Measurements from ENCODE around the gene GMPS. TPM values are rescaled to one million over a fixed set of nuclear protein-coding genes. Genes with fewer than 3 reads are reported as not detected.
A peak's percentile ranks its signal among the peaks of the same experiment; 100 is the strongest.
"Not testable (repeated sequence)": the region's sequence is repeated elsewhere in the genome, so short reads cannot be mapped to it uniquely, and the experiment has no call there.

Gene GMPS
- total RNA-seq, 1 donor from 2014 or later, result 29.5 TPM

- FAIRE-seq (no peak), DNase-seq (ENCODE audit: low read depth) (no peak)
- H3K4me3 ChIP-seq (ENCODE audit: low read depth, low read length), result no peak overlapping the region
- H3K36me3 ChIP-seq (ENCODE audit: control insufficient read depth, insufficient read depth, low read length), result no peaks in the 10 kb centered on the region
- no peaks in the 10 kb centered on the region for H3K27me3 ChIP-seq (ENCODE audit: control insufficient read depth, insufficient read depth, low read length)
- TF ChIP-seq, protein P1, sequence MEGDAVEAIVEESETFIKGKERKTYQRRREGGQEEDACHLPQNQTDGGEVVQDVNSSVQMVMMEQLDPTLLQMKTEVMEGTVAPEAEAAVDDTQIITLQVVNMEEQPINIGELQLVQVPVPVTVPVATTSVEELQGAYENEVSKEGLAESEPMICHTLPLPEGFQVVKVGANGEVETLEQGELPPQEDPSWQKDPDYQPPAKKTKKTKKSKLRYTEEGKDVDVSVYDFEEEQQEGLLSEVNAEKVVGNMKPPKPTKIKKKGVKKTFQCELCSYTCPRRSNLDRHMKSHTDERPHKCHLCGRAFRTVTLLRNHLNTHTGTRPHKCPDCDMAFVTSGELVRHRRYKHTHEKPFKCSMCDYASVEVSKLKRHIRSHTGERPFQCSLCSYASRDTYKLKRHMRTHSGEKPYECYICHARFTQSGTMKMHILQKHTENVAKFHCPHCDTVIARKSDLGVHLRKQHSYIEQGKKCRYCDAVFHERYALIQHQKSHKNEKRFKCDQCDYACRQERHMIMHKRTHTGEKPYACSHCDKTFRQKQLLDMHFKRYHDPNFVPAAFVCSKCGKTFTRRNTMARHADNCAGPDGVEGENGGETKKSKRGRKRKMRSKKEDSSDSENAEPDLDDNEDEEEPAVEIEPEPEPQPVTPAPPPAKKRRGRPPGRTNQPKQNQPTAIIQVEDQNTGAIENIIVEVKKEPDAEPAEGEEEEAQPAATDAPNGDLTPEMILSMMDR (IDR thresholded peaks at IDR 0.05; ENCODE audit: insufficient read depth, low read length, severe bottlenecking), result no peak
Observed at GRCh38 chr3:155861476-155862183, 8.8 kb upstream of the GMPS start.

DNA sequence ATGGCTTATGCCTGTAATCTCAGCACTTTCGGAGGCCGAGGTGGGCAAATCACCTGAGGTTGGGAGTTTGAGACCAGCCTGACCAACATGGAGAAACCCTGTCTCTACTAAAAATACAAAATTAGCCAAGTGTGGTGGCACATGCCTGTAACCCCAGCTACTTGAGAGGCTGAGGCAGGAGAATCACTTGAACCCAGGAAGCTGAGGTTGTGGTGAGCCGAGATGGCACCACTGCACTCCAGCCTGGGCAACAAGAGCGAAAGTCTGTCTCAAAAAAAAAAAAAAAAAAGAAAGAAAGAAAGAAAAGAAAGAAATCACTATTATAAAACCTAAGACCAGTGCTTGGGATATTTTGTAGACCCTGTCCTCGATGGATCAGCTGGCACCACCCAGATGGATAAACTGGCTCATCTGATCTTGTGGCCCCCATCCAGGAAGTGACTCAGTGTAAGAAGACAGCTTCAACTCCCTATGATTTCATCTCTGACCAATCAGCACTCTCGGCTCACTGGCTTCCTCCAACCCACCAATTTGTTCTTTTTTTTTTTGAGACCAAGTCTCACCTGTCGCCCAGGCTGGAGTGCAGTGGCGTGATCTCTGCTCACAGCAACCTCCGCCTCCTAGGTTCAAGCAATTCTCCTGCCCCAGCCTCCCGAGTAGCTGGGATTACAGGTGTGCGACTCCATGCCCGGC lies 8.0 kb upstream of the GMPS start:
- H3K27me3 ChIP-seq (ENCODE audit: control insufficient read depth, insufficient read depth, low read length); H3K36me3 ChIP-seq (ENCODE audit: control insufficient read depth, insufficient read depth, low read length); H3K4me3 ChIP-seq (ENCODE audit: low read depth, low read length); FAIRE-seq: not testable (repeated sequence)
- DNase-seq (ENCODE audit: low read depth), result peak; percentile 54

- Histone ChIP-seq H3K4me3 (ENCODE audit: low read depth, low read length) (no peak overlapping the region), H3K36me3 (ENCODE audit: control insufficient read depth, insufficient read depth, low read length) (no peaks in the 10 kb centered on the region), H3K27me3 (ENCODE audit: control insufficient read depth, insufficient read depth, low read length) (no peaks in the 10 kb centered on the region)
- DNase-seq (ENCODE audit: low read depth) (no peak), FAIRE-seq (no peak)
- TF ChIP-seq, protein P1 (IDR thresholded peaks at IDR 0.05; ENCODE audit: insufficient read depth, low read length, severe bottlenecking), result no peak
Observed at GRCh38 chr3:155863072-155863784, 7.2 kb upstream of the GMPS start.

GRCh38 chr3:155869691-155870090 lies 759 bp upstream of the GMPS start:
- Histone ChIP-seq H3K4me3 (ENCODE audit: low read depth, low read length) (peak overlapping the region; percentile 37), H3K27me3 (ENCODE audit: control insufficient read depth, insufficient read depth, low read length) (no peaks in the 10 kb centered on the region), H3K36me3 (ENCODE audit: control insufficient read depth, insufficient read depth, low read length) (no peaks in the 10 kb centered on the region)
- DNase-seq (ENCODE audit: low read depth), result no peak
- TF ChIP-seq, protein P1 (IDR thresholded peaks at IDR 0.05; ENCODE audit: insufficient read depth, low read length, severe bottlenecking), result no peak
- no peak for FAIRE-seq

DNA sequence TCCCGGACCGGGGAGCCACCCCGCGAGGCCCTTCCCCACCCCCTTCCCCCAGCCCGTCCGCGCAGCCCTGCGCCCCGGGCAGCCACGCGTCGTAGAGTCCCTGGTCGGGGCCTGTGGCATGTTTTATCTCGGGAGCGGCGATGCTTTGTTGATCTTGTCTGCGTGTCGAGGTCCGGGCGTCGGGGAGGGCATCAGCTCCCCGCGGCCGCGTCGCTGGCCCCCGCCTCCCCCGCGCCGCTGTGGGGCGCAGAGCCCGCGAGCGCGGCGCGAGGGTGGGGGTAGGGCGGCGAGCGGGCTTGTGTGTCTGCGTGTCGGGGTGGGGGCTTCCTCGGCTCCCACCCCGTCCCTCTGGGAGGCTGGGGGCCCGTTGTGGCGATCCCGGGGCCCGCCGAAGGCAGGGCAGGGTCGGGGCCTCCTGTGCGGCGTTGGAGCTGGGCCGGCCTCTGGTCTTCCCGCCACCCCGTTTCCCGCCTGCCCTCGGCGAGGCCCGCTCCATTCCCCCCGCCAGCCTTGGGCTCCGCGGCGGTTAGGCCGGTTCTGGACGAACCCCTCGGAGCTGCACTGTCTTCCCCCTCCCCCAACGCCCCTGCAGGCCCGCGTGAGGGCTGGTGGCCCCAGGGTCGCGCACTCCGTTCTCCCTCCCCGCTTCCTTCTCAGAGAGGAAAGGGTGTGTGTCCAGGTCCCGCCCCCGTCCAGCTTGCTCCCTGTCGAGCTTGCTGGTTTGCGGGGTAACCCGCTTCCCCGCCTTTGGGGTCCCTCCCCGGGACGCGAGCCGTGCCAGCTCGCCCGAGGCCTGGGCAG lies 695 bp downstream of the GMPS start:
- Histone ChIP-seq H3K27me3 (ENCODE audit: control insufficient read depth, insufficient read depth, low read length) (no peaks in the 10 kb centered on the region), H3K36me3 (ENCODE audit: control insufficient read depth, insufficient read depth, low read length) (no peaks in the 10 kb centered on the region), H3K4me3 (ENCODE audit: low read depth, low read length) (peak overlapping the region; percentile 99)
- FAIRE-seq (no peak), DNase-seq (ENCODE audit: low read depth) (no peak)
- TF ChIP-seq, protein P1 (IDR thresholded peaks at IDR 0.05; ENCODE audit: insufficient read depth, low read length, severe bottlenecking), result no peak
